ENCODE data around the gene ERCC3. TPM values are rescaled to one million over a fixed set of nuclear protein-coding genes. Genes with fewer than 3 reads are reported as not detected.
"Not testable (repeated sequence)": the region's sequence is repeated elsewhere in the genome, so short reads cannot be mapped to it uniquely, and the experiment has no call there.

ERCC3 gene
- total RNA-seq, 1 donor from 2014 or later, result 68.3 TPM

DNA sequence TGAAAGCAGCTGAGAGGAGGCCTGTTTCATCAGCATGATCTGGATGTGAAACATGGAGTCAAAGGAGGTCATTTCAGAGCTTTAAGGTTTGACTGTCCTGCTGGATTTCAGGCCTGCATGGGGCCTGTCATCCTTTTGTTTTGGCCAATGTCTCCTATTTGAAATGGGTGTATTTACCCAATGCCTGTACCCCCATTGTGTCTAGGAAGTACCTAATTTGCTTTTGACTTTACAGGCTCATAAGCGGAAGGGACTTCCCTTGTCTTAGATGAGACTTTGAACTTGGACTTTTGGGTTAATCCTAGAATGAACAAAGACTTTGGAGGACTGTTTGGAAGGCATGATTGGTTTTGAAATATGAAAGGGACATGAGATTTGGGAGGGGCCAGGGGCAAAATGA lies 54.5 kb downstream of the ERCC3 start:
- Histone ChIP-seq H3K4me3 (no peak overlapping the region), H3K4me1 (no peaks in the 10 kb centered on the region), H3K9me3 (no peaks in the 10 kb centered on the region), H3K27ac (no peak overlapping the region), H3K27me3 (no peaks in the 10 kb centered on the region), H3K36me3 (no peaks in the 10 kb centered on the region)
- TF ChIP-seq, protein P1, sequence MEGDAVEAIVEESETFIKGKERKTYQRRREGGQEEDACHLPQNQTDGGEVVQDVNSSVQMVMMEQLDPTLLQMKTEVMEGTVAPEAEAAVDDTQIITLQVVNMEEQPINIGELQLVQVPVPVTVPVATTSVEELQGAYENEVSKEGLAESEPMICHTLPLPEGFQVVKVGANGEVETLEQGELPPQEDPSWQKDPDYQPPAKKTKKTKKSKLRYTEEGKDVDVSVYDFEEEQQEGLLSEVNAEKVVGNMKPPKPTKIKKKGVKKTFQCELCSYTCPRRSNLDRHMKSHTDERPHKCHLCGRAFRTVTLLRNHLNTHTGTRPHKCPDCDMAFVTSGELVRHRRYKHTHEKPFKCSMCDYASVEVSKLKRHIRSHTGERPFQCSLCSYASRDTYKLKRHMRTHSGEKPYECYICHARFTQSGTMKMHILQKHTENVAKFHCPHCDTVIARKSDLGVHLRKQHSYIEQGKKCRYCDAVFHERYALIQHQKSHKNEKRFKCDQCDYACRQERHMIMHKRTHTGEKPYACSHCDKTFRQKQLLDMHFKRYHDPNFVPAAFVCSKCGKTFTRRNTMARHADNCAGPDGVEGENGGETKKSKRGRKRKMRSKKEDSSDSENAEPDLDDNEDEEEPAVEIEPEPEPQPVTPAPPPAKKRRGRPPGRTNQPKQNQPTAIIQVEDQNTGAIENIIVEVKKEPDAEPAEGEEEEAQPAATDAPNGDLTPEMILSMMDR (IDR thresholded peaks at IDR 0.05), result no peak
- TF ChIP-seq POLR2A (IDR thresholded peaks at IDR 0.05) (no peak), POLR2AphosphoS5 (IDR thresholded peaks at IDR 0.05; ENCODE audit: insufficient read depth in 1 of 2, low read depth in 1 of 2) (no peak)
- intact Hi-C loops (cut with DNase I), result no loop called here
- DNase-seq (ENCODE audit: extremely low spot score in 2 of 2), result peak in 1 of 2 donors; percentile 16

DNA sequence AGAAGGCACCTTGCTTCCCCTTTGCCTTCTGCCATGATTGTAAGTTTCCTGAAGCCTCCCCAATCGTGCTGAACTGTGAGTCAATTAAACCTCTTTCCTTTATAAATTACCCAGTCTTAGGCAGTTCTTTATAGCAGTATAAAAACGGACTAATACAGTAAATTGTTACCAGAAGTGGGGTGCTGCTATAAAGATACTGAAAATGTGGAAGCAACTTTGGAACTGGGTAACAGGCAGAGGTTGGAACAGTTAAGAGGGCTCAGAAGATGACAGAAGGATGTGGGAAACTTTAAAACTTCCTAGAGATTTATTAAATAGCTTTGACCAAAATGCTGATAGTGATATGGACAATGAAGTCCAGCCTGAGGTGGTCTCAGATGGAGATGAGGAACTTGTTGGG lies 56.2 kb downstream of the ERCC3 start:
- intact Hi-C loops (cut with DNase I); H3K9me3 ChIP-seq; H3K27ac ChIP-seq; DNase-seq (ENCODE audit: extremely low spot score in 2 of 2); H3K36me3 ChIP-seq; H3K4me1 ChIP-seq; H3K27me3 ChIP-seq; H3K4me3 ChIP-seq: not testable (repeated sequence)

GRCh38 chr2:127235082-127235702 lies 58.8 kb downstream of the ERCC3 start:
- no peak overlapping the region for H3K4me3 ChIP-seq
- TF ChIP-seq, protein P1 (IDR thresholded peaks at IDR 0.05), result no peak
- no peak for TF ChIP-seq POLR2A (IDR thresholded peaks at IDR 0.05)
- TF ChIP-seq POLR2AphosphoS5 (IDR thresholded peaks at IDR 0.05; ENCODE audit: insufficient read depth in 1 of 2, low read depth in 1 of 2), result no peak
- DNase-seq (ENCODE audit: extremely low spot score in 2 of 2), result no peak
- H3K36me3 ChIP-seq, result no peaks in the 10 kb centered on the region
- H3K27ac ChIP-seq, result no peak overlapping the region
- intact Hi-C loops (cut with DNase I), result no loop called here
- H3K27me3 ChIP-seq, result no peaks in the 10 kb centered on the region
- H3K9me3 ChIP-seq, result no peaks in the 10 kb centered on the region
- H3K4me1 ChIP-seq, result no peaks in the 10 kb centered on the region

- TF ChIP-seq POLR2A (IDR thresholded peaks at IDR 0.05) (no peak), POLR2AphosphoS5 (IDR thresholded peaks at IDR 0.05; ENCODE audit: insufficient read depth in 1 of 2, low read depth in 1 of 2) (no peak)
- TF ChIP-seq, protein P1 (IDR thresholded peaks at IDR 0.05), result no peak
These were observed 60.2 kb downstream of the ERCC3 start for GRCh38 chr2:127233710-127234109.

DNA sequence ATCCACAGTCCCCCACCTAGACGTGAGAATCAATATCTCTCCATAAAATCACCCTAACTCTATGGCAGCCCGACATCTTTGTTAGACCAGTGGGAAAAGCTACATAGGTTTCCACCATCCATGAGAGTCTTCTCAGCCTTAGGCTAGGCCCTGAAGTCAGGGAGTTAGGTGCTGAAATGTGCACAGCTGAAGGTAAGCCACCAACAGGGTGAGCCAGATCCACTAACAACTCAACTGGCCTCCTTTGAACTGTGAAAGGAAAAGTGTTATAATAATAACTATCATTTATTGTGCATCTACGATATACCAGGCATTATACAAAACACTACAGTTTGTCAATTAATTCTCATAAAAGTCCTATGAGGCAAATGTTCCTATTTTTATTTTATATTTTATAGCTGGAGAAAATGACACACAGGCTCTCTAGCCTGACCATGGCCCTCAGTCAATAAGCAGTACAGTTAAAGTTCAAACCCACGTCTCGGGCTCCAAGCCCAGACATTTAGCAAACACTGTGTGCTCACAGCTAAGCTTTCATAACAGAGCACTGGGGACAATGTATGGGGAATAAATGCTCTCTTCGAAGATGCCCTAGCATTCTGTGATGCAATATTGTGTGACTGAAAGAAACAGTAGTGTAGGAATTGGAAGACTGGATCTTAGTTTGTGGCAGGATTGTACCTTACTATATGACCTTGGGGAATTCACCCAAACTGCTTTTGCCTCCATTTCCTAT lies 62.6 kb downstream of the ERCC3 start:
- TF ChIP-seq POLR2A (IDR thresholded peaks at IDR 0.05), result no peak
- TF ChIP-seq, protein P1 (IDR thresholded peaks at IDR 0.05), result no peak
- no peak for TF ChIP-seq POLR2AphosphoS5 (IDR thresholded peaks at IDR 0.05; ENCODE audit: insufficient read depth in 1 of 2, low read depth in 1 of 2)
- Histone ChIP-seq H3K27ac (no peak overlapping the region), H3K4me3 (no peak overlapping the region), H3K9me3 (no peaks in the 10 kb centered on the region), H3K27me3 (no peaks in the 10 kb centered on the region), H3K36me3 (no peaks in the 10 kb centered on the region), H3K4me1 (peaks cover 5% of the 10 kb centered on the region)
- intact Hi-C loops (cut with DNase I), result no loop called here
- no peak for DNase-seq (ENCODE audit: extremely low spot score in 2 of 2)

More at GRCh38 chr2:127233710-127234109, 60.2 kb downstream of the ERCC3 start:
- DNase-seq (ENCODE audit: extremely low spot score in 2 of 2), result no peak
- intact Hi-C loops (cut with DNase I), result no loop called here
- H3K36me3 ChIP-seq, result no peaks in the 10 kb centered on the region
- H3K27ac ChIP-seq, result no peak overlapping the region
- H3K4me3 ChIP-seq, result no peak overlapping the region
- no peaks in the 10 kb centered on the region for H3K27me3 ChIP-seq
- H3K9me3 ChIP-seq, result no peaks in the 10 kb centered on the region
- no peaks in the 10 kb centered on the region for H3K4me1 ChIP-seq
